Ectodermal cell (in vitro differentiated cells): Measurements from ENCODE around the gene XPNPEP2.

Source experiments
- H3K27ac ChIP-seq: 2 replicates; pipeline ENCODE4 v1.7.0; 2013; ENCODE audit warnings: mild to moderate bottlenecking, low read depth, low read length; ENCODE audit not compliant: insufficient read depth, poor library complexity, severe bottlenecking
- H3K27me3 ChIP-seq: 2 replicates; pipeline ENCODE4 v1.7.0; 2013; ENCODE audit warnings: mild to moderate bottlenecking, low read length; ENCODE audit not compliant: insufficient read depth, control insufficient read depth, poor library complexity, severe bottlenecking
- H3K36me3 ChIP-seq: one replicate; pipeline ENCODE4 v1.7.0; 2013; ENCODE audit warnings: low read length; ENCODE audit not compliant: control insufficient read depth, insufficient read depth
- H3K4me1 ChIP-seq: one replicate; pipeline ENCODE4 v1.7.0; 2013; ENCODE audit warnings: low read length; ENCODE audit not compliant: control insufficient read depth, insufficient read depth
- H3K4me3 ChIP-seq: 2 replicates; pipeline ENCODE4 v1.7.0; 2013; ENCODE audit warnings: low read depth, low read length, control low read depth; ENCODE audit not compliant: insufficient read depth
- H3K9me3 ChIP-seq: 2 replicates; pipeline ENCODE4 v1.7.0; 2013; ENCODE audit warnings: mild to moderate bottlenecking, low read length, moderate library complexity; ENCODE audit not compliant: control insufficient read depth
- WGBS, 2 experiments: methylation state at CpG; one replicate each; pipeline ENCODE4 v1.1.7; 2013; ENCODE audit warnings: missing lambda C conversion rate in 2 of 2; 5-methylcytosine and 5-hydroxymethylcytosine counted together

XPNPEP2 gene

DNA sequence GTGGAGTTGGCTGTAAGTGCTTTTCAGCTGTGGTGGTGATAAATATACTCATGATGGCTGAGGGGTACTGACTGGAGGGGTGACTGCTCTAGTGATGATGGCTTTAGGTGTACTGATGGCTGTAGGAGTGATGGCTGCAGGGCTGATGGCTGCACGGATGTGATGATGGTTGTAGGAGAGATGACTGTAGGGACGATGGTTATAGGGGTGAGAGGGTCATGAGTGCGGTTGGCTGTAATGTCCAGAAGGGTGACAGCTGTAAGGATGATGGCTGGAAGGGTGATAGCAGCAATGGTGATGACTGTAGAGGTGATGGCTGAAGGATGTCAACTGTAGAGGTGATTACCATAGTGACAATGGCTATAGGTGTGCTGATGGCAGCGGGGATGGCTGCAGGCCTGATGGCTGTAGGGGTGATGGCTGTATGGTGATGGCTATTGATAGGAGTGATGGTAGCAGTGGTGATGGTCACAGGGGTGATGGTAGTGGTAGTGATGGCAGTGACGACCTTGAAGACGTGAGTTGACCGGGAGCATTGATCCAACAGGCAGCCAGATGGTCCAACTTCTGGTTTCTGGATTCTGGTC is 40.4 kb downstream of the XPNPEP2 start:
- H3K27ac ChIP-seq = no peak overlapping the region
- no peaks in the 10 kb centered on the region for H3K36me3 ChIP-seq
- no peak overlapping the region for H3K4me3 ChIP-seq
- no peaks in the 10 kb centered on the region for H3K4me1 ChIP-seq
- 92 to 96% methylated on average over 7 of the region's 7 CpGs for WGBS, 2 experiments
- no peaks in the 10 kb centered on the region for H3K27me3 ChIP-seq
- H3K9me3 ChIP-seq = no peaks in the 10 kb centered on the region

DNA sequence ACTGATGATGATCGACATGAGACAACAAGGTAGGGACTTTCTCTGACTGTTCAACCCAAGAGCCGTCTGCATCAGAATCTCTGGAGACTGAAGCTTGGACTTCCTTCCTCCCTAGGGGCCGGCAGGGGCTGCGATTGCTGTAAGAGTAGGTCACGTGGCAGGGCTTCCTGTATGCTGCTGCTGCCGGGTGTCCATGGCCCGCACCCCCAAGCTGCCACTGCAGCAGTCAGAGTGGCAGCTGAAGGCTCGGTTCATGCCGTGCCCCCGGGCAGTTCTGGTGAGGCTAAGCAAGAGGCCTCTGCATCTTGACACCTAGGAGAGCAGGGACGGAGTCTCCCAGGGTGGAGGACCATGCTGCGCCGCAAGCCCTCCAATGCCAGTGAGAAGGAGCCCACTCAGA is 41.0 kb downstream of the XPNPEP2 start, which contains the start of gene SASH3:
Gene SASH3, plus strand, starts transcription at position 203 of the 400 bp plus-strand sequence. Its CDS starts 149 bp downstream, at position 352.
- Histone ChIP-seq H3K4me3 (no peak within 1 kb of the TSS), H3K27me3 (no peaks in the 10 kb centered on the region)
- 95 to 96% methylated on average over 13 of the region's 13 CpGs for WGBS, 2 experiments

DNA sequence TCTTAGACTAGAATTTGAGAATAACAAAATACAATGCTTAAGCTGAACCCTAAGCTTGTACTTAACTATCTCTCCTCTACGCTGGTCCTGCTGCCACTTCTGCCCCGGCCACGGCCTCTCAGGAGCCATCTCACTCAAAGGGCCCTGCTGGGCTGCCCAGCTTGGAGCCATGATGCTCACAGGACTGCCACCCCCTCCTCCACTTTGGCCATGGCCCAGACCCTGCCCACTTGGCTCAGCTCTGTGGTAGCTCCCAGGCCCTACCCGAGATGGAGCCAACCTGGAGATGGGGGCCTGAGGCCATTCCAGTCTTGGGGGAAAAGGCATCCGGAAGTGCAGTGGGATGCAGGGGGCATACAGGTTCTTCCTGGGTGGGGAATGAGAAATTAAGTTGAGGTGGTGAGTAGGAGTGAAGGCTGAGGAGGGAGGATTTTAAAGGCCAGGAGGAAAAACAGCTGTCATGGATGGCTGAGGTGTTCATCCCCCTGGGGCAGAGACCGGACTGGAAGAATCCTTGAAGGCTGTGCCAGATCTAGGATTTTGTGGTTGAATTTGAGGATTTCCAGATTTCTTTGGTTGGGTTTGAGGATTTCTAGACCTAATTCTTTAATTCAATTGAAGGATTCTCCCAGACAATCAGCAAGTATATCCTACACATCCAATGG is 41.8 kb downstream of the XPNPEP2 start:
- Histone ChIP-seq H3K27me3 (no peaks in the 10 kb centered on the region), H3K4me1 (no peaks in the 10 kb centered on the region), H3K4me3 (no peak overlapping the region), H3K27ac (no peak overlapping the region), H3K9me3 (no peaks in the 10 kb centered on the region), H3K36me3 (no peaks in the 10 kb centered on the region)
- WGBS, 2 experiments = 93 to 95% methylated on average over 6 of the region's 6 CpGs

More for the DNA sequence above, 41.0 kb downstream of the XPNPEP2 start, which contains the start of gene SASH3:
- Histone ChIP-seq H3K27ac (no peak within 1 kb of the TSS), H3K9me3 (no peaks in the 10 kb centered on the region), H3K4me1 (no peaks in the 10 kb centered on the region), H3K36me3 (no peaks in the 10 kb centered on the region)

DNA sequence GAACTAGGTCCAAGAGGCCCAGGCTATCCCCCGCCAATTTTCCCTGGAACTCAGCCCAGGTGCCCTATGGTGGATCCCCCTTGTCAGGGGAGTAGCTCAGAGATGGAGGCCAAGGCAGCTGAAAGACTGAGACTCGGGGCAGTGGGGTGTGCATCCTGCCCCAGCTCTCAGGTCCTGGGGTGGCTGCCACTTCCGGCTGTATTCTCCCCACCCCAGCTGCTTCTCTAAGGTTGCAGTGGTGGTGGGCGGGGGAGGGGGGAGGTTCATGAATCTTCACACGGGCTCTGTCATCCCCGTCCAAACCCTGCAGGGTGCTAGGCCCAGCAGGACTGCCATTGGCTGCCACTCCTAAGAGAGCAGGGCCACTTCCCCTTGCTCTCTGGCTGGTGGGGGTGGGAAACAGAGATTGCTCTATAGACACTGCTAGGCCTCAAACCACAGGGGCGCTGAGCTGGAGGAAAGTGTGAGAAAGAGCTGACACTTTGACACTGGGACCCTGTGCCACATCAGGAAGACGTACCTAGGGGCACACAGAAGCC is 42.4 kb downstream of the XPNPEP2 start:
- Histone ChIP-seq H3K36me3 (no peaks in the 10 kb centered on the region), H3K27ac (no peak overlapping the region), H3K4me1 (no peaks in the 10 kb centered on the region), H3K27me3 (no peaks in the 10 kb centered on the region), H3K9me3 (no peaks in the 10 kb centered on the region), H3K4me3 (no peak overlapping the region)
- 40 to 57% methylated on average over 5 to 8 of the region's 8 CpGs for WGBS, 2 experiments

DNA sequence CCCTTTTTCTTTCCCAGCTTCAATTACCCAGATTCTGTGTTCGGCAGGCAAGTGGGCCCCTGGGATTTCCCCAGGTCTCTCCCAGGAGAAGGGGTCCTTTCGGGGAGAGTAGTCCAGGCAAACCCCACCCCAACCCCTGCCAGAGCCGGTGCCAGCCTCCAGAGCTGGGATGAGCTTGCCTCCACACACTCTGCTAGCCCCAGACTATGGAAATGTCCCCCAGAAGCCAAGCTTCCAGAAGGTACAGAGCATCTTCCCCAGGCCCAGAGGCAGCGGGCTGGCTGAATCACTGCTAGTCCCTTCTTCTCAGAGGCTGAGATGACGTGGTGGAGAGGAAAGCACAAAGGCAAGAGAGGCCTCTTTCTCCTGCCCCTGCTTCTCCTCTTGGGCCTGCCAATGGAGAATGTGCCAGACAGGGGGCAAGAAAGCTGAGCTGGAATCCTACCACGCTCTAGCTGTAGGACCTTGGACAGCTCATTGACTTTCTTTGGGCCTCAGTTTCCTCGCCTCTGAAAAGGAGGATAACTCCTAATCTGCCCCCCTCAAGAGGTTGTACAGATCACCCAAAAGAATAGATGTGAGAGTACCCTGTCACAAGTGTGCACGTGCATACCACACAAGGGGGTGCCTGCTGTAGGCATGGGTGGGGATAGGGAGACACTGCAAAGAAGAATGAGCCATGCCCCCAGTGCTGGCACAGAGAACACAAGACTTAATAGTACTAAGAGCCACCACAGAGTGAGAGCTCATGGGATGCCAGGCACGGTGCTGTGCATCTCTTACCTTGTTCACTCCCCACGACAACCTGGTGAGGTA is 43.1 kb downstream of the XPNPEP2 start:
- H3K27ac ChIP-seq = no peak overlapping the region
- H3K9me3 ChIP-seq = no peaks in the 10 kb centered on the region
- H3K4me3 ChIP-seq = no peak overlapping the region
- WGBS, 2 experiments = 87 to 89% methylated on average over 10 of the region's 10 CpGs
- no peaks in the 10 kb centered on the region for H3K27me3 ChIP-seq
- H3K36me3 ChIP-seq = no peaks in the 10 kb centered on the region
- no peaks in the 10 kb centered on the region for H3K4me1 ChIP-seq

DNA sequence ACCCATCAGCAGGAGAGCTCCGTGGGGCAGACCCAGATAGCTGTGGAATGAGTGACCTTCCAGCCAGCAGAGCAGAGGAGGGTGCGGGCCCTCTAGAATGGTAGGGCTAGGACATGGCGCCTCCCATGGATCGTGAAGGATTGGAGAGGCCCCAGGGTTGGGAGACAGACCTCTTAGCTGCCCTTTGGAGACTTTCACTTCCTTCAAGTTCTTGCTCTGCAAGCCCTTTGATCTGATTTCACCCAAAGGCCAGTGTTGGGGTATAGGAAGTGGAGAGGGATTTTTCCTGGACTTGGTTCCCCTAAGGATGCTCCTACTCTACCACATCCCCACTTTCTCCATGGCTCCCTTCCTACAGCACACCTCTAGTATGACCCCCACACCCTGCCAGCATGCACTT is 43.9 kb downstream of the XPNPEP2 start:
- Histone ChIP-seq H3K27ac (no peak overlapping the region), H3K4me1 (no peaks in the 10 kb centered on the region), H3K36me3 (no peaks in the 10 kb centered on the region), H3K9me3 (no peaks in the 10 kb centered on the region), H3K4me3 (no peak overlapping the region), H3K27me3 (no peaks in the 10 kb centered on the region)
- 91 to 96% methylated on average over 4 of the region's 4 CpGs for WGBS, 2 experiments

DNA sequence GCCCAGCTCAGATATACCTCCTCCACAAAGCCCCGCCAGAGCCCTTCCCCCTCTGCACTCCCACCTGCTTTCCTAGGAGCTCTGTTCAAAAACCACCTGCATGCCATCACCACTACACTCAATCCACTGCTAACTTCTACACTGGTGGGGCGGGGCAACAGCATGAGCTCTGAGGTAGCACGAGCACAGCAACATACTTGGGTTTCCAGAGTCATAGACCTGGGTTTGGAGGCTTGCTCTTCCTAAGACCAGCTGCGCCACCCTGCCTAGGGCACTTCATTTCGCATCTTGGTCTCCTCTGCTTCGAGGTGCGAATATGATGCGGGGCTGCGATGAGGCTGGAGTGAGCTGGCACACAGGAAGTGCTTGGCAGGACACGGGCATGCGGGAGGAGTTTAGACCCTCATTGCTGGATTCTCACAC is 44.5 kb downstream of the XPNPEP2 start:
- H3K4me1 ChIP-seq = no peaks in the 10 kb centered on the region
- H3K36me3 ChIP-seq = no peaks in the 10 kb centered on the region
- no peak overlapping the region for H3K27ac ChIP-seq
- H3K27me3 ChIP-seq = no peaks in the 10 kb centered on the region
- no peak overlapping the region for H3K4me3 ChIP-seq
- WGBS, 2 experiments = 95 to 97% methylated on average over 11 of the region's 11 CpGs
- H3K9me3 ChIP-seq = no peaks in the 10 kb centered on the region

DNA sequence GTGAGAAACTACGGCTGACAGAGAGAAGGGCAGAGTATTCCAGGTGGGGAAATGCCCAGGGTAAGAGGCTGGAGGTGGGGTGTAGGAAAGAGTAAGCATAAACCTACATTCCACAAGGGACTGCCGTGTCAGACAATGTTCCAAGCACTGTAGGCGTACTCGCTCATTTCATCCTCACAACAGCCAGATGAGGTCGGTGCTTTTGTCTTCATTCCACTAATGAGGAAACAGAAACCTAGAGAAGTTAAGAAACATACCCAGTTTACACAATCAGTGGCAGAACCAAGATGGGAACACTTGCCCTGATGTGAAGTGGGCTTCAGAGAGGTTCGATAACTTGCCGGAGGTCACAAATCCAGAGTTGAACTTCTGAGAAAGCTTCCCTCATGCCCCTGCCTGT is 45.6 kb downstream of the XPNPEP2 start:
- no peaks in the 10 kb centered on the region for H3K36me3 ChIP-seq
- H3K27ac ChIP-seq = no peak overlapping the region
- no peaks in the 10 kb centered on the region for H3K27me3 ChIP-seq
- H3K9me3 ChIP-seq = no peaks in the 10 kb centered on the region
- 85 to 94% methylated on average over 7 of the region's 7 CpGs for WGBS, 2 experiments
- no peaks in the 10 kb centered on the region for H3K4me1 ChIP-seq
- no peak overlapping the region for H3K4me3 ChIP-seq

DNA sequence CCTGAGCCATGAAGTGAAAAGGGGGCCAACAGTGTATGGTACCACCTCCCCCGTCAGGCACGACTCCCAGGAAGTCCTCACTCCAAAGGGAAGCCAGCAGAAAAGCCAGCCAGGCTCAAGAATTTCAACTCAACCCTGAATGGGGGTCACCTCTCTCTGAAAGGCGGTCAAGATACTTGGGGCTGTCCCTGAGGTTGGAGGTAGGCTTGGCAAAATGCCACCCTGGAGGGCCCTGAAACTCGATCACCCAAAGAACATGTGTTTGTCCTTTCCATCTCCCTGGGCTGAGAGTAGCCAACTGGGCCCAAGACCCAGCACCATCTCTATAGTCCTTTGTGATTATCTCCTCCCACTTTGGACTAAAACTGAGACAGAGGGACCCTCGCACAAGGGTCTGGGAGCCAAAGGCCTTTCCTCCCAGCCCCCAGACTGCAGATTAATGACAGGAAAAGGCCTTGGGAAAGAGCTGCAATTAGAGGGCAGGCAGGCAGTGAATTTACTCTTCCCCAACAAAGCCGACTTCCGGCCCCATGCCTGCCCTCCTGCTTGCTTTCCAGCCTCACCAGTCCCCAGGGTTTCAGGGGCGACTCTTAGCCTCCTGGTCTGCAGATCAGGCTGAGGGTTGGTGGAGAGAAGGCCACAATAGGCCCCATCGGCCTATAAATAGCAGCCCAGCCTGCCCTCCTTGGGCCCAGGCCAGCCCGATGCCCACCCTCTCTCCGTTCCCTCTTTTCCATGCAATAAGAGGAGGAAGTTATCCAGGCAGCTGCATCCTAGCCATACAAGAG is 46.6 kb downstream of the XPNPEP2 start:
- WGBS, 2 experiments = 89 to 94% methylated on average over 10 to 11 of the region's 11 CpGs
- Histone ChIP-seq H3K36me3 (no peaks in the 10 kb centered on the region), H3K9me3 (no peaks in the 10 kb centered on the region), H3K27me3 (no peaks in the 10 kb centered on the region), H3K4me3 (no peak overlapping the region), H3K4me1 (no peaks in the 10 kb centered on the region), H3K27ac (no peak overlapping the region)
